Stimulated activated CD4-positive, alpha-beta T cell treated with anti-CD3 and anti-CD28 coated beads, Interleukin-15, amount 100 ng/mL, for 1 hour (primary cell): ENCODE data around the gene PERP.
A peak's percentile ranks its signal among the peaks of the same experiment; 100 is the strongest.
"Not testable (repeated sequence)": the region's sequence is repeated elsewhere in the genome, so short reads cannot be mapped to it uniquely, and the experiment has no call there.

Source experiments
- DNase-seq, 2 donors: peaks; one replicate each; pipeline ENCODE4 v3.0.0-alpha.2; 2020; ENCODE audit warnings: low read depth in 1 of 2, low spot score in 1 of 2

PERP gene

GRCh38 chr6:138107078-138107751 lies at the start of gene PERP:
Gene PERP (minus strand): TSS chr6:138107419. CDS start chr6:138107340, 79 bp downstream.
- DNase-seq = peak; percentile 41 to 61

- no peak for DNase-seq
These were observed 48.2 kb upstream of the PERP start for GRCh38 chr6:138155443-138155842.

GRCh38 chr6:138146544-138146943 lies 39.3 kb upstream of the PERP start:
- DNase-seq = no peak

GRCh38 chr6:138145402-138145801 lies 38.2 kb upstream of the PERP start:
- no peak for DNase-seq

- no peak for DNase-seq
These were observed 35.6 kb upstream of the PERP start for GRCh38 chr6:138142806-138143205.

GRCh38 chr6:138129190-138129589 lies 22.0 kb upstream of the PERP start:
- no peak for DNase-seq

GRCh38 chr6:138128096-138128495 lies 20.9 kb upstream of the PERP start:
- DNase-seq = no peak

- DNase-seq = no peak
These were observed 16.9 kb upstream of the PERP start for GRCh38 chr6:138124096-138124495.

GRCh38 chr6:138119976-138120375 lies 12.8 kb upstream of the PERP start:
- no peak for DNase-seq

GRCh38 chr6:138119229-138119628 lies 12.0 kb upstream of the PERP start:
- not testable (repeated sequence) for DNase-seq

GRCh38 chr6:138117376-138117914 lies 10.2 kb upstream of the PERP start:
- DNase-seq = no peak

GRCh38 chr6:138116661-138116999 lies 9.4 kb upstream of the PERP start:
- no peak for DNase-seq

- DNase-seq = peak in 1 of 2 donors; percentile 15
These were observed 8.8 kb upstream of the PERP start for GRCh38 chr6:138115877-138116660.

- no peak for DNase-seq
These were observed 8.0 kb upstream of the PERP start for GRCh38 chr6:138115201-138115600.

- DNase-seq = no peak
These were observed 6.5 kb upstream of the PERP start for GRCh38 chr6:138113588-138114210.

GRCh38 chr6:138110229-138110628 lies 3.0 kb upstream of the PERP start:
- no peak for DNase-seq

GRCh38 chr6:138109042-138109997 lies 2.1 kb upstream of the PERP start:
- DNase-seq = peak; percentile 51 to 65

GRCh38 chr6:138107752-138108592 lies 753 bp upstream of the PERP start:
- peak in 1 of 2 donors; percentile 4 for DNase-seq

GRCh38 chr6:138106665-138107077 lies 548 bp downstream of the PERP start:
- no peak for DNase-seq
